A673 (cell line): Measurements from ENCODE around the gene SERPINA10. TPM values are rescaled to one million over a fixed set of nuclear protein-coding genes. Genes with fewer than 3 reads are reported as not detected.

Experiments used
- BruUV-seq: library from RNA; stranded (reverse); fragments of 400-500 nt; replicated peaks from 2 replicates; lab custom pipeline; 2021; lab: Mats Ljungman, UMichigan
- CTCF ChIA-PET: fragments of 300-600 bp; sonication (Branson Sonifier 250); formaldehyde crosslinking; loops from one replicate; lab custom pipeline; 2022; ENCODE audit warnings: antibody characterized with exemption; lab: Charles Lee
- POLR2A ChIA-PET: fragments of 300-600 bp; sonication (Branson Sonifier 250); formaldehyde crosslinking; loops from one replicate; lab custom pipeline; 2022; ENCODE audit warnings: antibody characterized with exemption; ENCODE audit not compliant: low non-redundant PET; lab: Charles Lee
- DNase-seq: peaks from one replicate; pipeline ENCODE4 v3.0.0-alpha.2; 2015; ENCODE audit warnings: low spot score
- H3K27ac ChIP-seq: fragments of 200-600 bp; sonication (generic); 2 replicates; pipeline ENCODE4 v1.5.1; 2016; ENCODE audit warnings: mixed run types, low read depth, mild to moderate bottlenecking, mixed read lengths, antibody characterized with exemption, low read length; ENCODE audit not compliant: poor library complexity, severe bottlenecking
- H3K27me3 ChIP-seq: fragments of 200-600 bp; sonication (generic); replicated peaks from 2 replicates; pipeline ENCODE4 v1.6.1; 2017; ENCODE audit warnings: mixed run types, low read depth, mild to moderate bottlenecking, mixed read lengths, antibody characterized with exemption, low read length; ENCODE audit not compliant: insufficient read depth, poor library complexity
- H3K36me3 ChIP-seq: fragments of 200-600 bp; sonication (generic); 2 replicates; pipeline ENCODE4 v1.6.1; 2016; ENCODE audit warnings: mixed run types, mild to moderate bottlenecking, mixed read lengths, antibody characterized with exemption, low read length; ENCODE audit not compliant: insufficient read depth, poor library complexity, severe bottlenecking
- H3K4me1 ChIP-seq: fragments of 200-600 bp; sonication (generic); 2 replicates; pipeline ENCODE4 v1.6.1; 2017; ENCODE audit warnings: mixed run types, mild to moderate bottlenecking, mixed read lengths, antibody characterized with exemption, low read length; ENCODE audit not compliant: insufficient read depth, poor library complexity, severe bottlenecking
- H3K4me3 ChIP-seq: fragments of 200-600 bp; sonication (generic); 2 replicates; pipeline ENCODE4 v1.5.1; 2016; ENCODE audit warnings: low read depth, mixed run types, mild to moderate bottlenecking, mixed read lengths, low read length; ENCODE audit not compliant: poor library complexity, severe bottlenecking
- H3K9me3 ChIP-seq: fragments of 200-600 bp; sonication (generic); 2 replicates; pipeline ENCODE4 v1.6.1; 2016; ENCODE audit warnings: mixed run types, low read depth, mild to moderate bottlenecking, mixed read lengths, antibody characterized with exemption, low read length; ENCODE audit not compliant: poor library complexity, severe bottlenecking
- EZH2 ChIP-seq: fragments of 200-600 bp; sonication (generic); IDR thresholded peaks from 2 replicates; pipeline ENCODE4 v1.6.1; 2017; ENCODE audit warnings: borderline replicate concordance, low read depth, mild to moderate bottlenecking, mixed read lengths, antibody characterized with exemption, low read length; ENCODE audit not compliant: poor library complexity, severe bottlenecking
- intact Hi-C: fragments of 100-400 bp; cut with micrococcal nuclease; formaldehyde crosslinking; loops from one replicate; pipeline ENCODE4 v1.10.0; 2022; ENCODE audit not compliant: unreplicated experiment
- total RNA-seq: library from RNA; stranded (reverse); gene quantifications from 2 replicates; pipeline ENCODE4 v1.2.3, GENCODE V29; 2021
- TF ChIP-seq, protein P1 (sequence below): fragments of 300-800, 200-600 bp; sonication (generic); conservative IDR thresholded peaks from 2 replicates; pipeline ENCODE4 v1.5.1; 2017; ENCODE audit warnings: low read depth, mild to moderate bottlenecking, antibody characterized with exemption, low read length, moderate library complexity, mixed read lengths

SERPINA10 gene
- total RNA-seq, 1 experiment from 2014 or later, result not detected

DNA sequence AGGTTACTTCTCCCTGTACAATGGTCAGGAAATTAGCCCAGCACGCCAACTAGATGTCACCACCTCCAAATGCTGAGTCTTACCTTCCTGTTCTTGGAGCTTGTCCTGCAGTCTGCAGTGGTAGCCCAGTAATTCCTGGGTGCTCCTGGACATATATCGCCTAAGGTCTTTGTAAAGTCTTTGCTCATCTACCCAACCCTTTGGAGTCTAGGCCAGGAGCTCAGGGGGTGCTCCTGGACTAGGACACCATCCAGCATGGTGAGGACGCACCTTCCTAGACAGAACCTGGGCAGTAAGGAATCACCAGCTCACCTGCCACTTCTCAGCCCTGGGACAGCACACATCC is 569 bp downstream of the SERPINA10 start:
- H3K36me3 ChIP-seq, result no peaks in the 10 kb centered on the region
- no peak overlapping the region for H3K27ac ChIP-seq
- H3K4me1 ChIP-seq, result no peaks in the 10 kb centered on the region
- no peak for DNase-seq
- intact Hi-C loops, result no loop called here
- no peak overlapping the region for H3K4me3 ChIP-seq
- BruUV-seq, result no TSS peak
- CTCF ChIA-PET, result no interaction called here
- H3K27me3 ChIP-seq, result no peaks in the 10 kb centered on the region
- H3K9me3 ChIP-seq, result no peaks in the 10 kb centered on the region
- POLR2A ChIA-PET, result no interaction called here
- no peak for TF ChIP-seq EZH2
- TF ChIP-seq, protein P1, sequence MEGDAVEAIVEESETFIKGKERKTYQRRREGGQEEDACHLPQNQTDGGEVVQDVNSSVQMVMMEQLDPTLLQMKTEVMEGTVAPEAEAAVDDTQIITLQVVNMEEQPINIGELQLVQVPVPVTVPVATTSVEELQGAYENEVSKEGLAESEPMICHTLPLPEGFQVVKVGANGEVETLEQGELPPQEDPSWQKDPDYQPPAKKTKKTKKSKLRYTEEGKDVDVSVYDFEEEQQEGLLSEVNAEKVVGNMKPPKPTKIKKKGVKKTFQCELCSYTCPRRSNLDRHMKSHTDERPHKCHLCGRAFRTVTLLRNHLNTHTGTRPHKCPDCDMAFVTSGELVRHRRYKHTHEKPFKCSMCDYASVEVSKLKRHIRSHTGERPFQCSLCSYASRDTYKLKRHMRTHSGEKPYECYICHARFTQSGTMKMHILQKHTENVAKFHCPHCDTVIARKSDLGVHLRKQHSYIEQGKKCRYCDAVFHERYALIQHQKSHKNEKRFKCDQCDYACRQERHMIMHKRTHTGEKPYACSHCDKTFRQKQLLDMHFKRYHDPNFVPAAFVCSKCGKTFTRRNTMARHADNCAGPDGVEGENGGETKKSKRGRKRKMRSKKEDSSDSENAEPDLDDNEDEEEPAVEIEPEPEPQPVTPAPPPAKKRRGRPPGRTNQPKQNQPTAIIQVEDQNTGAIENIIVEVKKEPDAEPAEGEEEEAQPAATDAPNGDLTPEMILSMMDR, result no peak

DNA sequence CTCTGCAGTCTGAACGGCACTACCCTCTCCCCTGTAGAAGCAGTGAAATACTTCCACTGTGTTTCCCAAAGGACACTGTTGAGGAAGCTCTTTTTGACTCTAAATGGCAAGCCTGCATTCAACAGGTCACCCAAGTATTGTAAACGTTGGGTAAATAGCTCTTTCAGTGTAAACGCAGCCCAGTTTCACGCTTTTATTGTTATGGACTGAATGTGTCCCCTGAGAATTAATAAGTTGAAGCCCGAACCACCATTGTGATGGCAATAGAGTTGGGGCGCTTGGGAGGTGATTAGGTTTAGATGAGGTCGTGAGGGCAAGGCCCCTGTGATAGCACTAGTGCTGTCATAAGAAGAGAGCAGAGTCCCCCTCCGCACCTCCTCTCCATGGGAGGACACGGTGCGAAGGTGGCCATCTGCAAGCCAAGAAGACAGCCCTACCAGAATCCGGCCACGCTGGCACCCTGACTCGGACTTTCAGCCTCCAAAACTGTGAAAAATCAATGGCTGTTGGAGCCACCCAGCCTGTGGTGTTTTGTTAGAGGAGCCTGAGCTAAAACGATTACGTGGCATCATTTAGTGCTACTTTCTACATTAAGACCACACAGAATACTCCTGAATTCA is 1.1 kb downstream of the SERPINA10 start:
- no peaks in the 10 kb centered on the region for H3K9me3 ChIP-seq
- CTCF ChIA-PET, result no interaction called here
- TF ChIP-seq, protein P1, result no peak
- TF ChIP-seq EZH2, result no peak
- no peak for DNase-seq
- no peak overlapping the region for H3K27ac ChIP-seq
- POLR2A ChIA-PET, result no interaction called here
- no peaks in the 10 kb centered on the region for H3K36me3 ChIP-seq
- H3K4me3 ChIP-seq, result no peak overlapping the region
- H3K27me3 ChIP-seq, result no peaks in the 10 kb centered on the region
- no peaks in the 10 kb centered on the region for H3K4me1 ChIP-seq
- intact Hi-C loops, result no loop called here
- BruUV-seq, result no TSS peak

DNA sequence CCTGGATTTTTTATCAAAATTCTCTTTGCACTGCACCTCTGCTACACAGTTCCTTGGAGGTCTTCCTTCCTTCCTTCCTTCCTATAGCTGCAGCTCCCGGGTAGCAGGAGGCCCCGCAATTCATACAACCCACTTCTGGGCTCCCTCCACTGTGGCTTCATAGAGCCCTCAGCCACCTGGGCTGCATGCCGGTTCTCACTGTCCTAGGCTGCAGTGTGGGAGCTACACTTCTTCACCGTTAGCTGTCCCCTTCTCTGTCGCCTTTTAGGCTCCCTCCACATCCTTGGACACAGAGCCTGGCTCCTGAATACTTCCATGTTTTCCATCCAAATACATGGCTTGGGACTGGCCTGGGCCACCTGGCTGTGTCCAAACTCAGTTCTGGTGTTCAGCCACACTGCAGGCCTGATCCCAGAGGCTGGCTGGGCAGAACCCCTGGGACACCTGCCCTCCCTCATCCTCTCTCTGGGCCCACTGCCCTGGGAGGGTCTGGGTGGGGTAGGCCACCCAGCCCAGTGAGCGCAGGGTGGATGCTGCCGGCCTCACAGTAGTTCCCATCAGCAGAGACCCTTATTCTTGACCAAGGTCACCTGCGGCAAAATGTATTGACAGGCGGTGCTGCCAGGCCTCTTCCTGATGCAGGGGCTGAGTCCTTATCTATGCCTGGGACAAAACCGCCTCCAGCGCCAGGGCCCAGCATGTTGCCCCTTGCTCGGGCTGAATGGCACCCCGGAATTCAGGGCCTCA is 1.7 kb downstream of the SERPINA10 start:
- no peaks in the 10 kb centered on the region for H3K27me3 ChIP-seq
- TF ChIP-seq EZH2, result no peak
- TF ChIP-seq, protein P1, result no peak
- ChIA-PET POLR2A (no interaction called here), CTCF (no interaction called here)
- no peaks in the 10 kb centered on the region for H3K4me1 ChIP-seq
- no peaks in the 10 kb centered on the region for H3K9me3 ChIP-seq
- no peak overlapping the region for H3K4me3 ChIP-seq
- no TSS peak for BruUV-seq
- intact Hi-C loops, result no loop called here
- DNase-seq, result no peak
- no peaks in the 10 kb centered on the region for H3K36me3 ChIP-seq
- no peak overlapping the region for H3K27ac ChIP-seq
